Amniotic stem cell (primary cell): ENCODE results near the gene GAPVD1.
"Not testable (repeated sequence)": the region's sequence is repeated elsewhere in the genome, so short reads cannot be mapped to it uniquely, and the experiment has no call there.

Experiments
- DNase-seq: peaks from one replicate; lab custom pipeline; 2025; lab: John Stamatoyannopoulos, UW

The GAPVD1 gene

DNA sequence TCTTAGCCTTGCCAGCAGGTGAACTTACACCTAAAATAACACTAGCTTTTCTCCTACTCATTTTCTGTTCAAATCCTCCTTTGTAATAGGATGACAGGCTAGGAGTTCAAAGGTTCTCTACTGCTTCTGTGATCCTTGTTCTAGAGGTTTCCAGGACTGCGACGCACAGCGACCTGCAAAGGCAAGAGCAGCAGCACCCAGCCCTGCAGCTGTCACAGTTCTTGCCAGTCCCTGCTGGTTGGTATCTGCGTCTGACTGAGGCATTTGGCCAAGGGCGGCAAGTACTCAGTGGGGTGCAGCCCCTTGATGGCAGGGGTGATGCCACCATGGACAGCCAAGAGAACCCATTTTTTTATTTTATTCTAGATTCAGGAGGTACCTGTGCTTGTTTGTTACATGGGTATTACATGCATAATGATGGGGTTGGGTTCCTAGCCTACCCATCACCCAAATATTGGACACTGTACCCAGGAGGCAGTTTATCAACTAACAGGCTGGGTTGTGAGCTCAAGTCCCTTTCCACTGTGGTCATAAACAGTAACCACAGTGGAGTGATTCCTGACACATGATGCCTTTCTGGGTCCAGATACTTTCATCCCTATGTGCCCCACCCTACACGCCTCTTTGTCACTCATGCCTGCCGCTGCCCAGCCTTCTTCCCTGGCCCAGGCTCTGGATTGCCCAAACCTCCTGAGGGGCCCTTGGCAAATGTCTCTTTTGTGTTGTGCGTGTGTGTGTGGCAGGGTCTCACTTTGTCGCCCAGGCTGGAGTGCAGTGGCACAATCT lies 111.0 kb downstream of the GAPVD1 start:
- DNase-seq, result no peak

DNA sequence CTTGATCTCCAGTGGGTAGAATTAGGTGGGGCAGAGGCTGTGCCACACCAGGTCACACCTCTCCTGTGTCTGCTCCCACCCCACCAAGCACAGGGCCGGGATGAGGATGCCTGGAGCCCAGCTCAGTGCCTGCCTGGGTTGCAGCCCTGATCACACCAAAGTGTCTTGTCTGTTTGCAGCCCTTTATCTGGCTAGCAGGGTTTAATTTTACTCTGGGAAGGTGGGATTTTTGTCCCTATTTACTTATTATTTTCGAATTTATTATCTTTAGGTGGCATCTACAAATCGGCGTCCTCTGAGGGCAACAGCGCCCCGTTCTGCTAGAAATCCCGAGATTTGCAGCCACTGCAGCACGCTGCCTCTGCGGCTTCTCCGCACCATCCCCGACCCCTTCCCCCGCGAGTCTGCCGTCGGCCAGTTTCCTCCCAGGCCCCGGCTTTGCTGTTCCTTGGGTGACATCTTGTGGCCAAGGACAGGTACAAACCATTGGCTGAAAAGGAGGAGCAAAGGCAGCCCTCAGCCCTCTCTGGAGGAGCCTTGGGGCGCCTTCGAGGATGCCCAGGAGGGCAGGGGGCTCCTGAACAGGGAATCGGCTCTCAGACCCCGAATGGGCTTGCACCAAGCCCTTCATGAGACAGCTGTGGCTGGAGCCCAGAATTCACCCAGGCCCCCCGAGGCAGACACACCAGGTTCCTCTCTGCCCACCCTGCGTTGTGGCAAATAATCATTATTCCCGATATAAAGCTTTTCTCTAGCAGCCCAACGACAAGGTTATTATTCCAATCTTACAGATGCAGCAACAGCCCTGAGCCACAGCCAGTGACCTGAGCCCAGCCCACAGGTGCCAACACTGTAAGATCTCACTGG lies 113.0 kb downstream of the GAPVD1 start:
- DNase-seq, result peak; percentile 52

DNA sequence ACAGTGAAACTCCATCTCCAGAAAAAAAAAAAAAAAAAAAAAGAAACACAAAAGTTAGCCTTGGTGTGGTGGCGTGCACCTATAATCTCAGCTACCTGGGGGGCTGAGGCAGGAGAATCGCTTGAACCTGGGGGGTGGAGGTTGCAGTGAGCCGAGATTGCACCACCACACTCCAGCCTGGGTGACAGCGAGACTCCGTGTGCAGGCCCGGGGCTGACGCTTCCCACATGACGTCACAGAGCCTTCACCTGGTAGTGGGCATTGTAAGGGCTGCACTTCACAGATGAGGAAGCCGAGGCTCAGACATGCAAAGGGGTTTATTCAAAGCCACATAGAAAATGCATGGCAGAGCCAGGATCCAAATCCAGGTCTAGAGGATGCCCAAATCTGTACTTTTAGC lies 114.2 kb downstream of the GAPVD1 start:
- DNase-seq, result no peak

DNA sequence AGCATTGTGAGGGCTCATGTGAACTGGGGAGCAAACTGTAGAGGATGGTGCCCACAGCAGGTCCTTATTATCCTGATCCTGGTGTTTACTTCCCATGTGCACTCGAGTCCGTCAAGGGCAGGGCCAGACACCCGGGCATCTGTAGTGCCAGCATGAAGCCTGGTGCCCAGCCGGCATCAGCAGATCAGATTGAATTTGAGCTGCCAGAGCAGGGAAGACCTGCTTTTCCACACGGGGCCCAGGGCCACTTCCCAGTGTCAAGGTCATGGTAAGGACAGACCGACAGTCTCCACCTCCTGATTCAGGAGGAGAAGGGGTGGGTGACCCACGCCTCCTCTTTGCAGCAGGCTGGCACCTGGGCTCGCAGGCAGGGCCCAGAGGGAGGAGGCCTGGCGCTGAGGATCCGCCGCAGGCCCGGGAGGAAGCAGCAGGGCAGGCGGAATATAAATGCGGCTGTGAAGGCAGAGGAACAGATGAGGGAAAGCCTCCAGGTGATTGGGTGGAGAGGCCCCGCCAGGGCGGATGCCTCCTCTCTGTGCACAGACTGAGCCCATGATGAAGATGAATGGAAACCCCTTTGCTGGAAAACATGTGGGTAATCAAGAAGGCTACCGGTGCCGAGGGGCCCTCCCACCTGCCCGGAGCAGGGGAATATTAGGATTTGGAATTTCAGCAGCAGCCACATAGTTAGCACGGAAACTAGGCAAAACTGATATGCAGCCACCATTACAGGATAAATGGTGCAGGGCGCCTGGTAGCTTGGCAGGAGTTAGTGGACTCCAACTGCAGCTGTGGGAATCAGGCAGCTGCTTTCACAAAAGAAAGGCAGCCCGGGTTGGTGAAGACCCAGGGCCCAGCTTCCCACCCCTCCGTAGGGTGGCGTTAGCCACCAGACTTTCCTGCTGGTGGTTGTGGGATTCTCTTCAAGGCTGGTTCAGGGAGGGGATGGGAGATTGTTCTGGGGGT lies 114.9 kb downstream of the GAPVD1 start:
- DNase-seq, result no peak

DNA sequence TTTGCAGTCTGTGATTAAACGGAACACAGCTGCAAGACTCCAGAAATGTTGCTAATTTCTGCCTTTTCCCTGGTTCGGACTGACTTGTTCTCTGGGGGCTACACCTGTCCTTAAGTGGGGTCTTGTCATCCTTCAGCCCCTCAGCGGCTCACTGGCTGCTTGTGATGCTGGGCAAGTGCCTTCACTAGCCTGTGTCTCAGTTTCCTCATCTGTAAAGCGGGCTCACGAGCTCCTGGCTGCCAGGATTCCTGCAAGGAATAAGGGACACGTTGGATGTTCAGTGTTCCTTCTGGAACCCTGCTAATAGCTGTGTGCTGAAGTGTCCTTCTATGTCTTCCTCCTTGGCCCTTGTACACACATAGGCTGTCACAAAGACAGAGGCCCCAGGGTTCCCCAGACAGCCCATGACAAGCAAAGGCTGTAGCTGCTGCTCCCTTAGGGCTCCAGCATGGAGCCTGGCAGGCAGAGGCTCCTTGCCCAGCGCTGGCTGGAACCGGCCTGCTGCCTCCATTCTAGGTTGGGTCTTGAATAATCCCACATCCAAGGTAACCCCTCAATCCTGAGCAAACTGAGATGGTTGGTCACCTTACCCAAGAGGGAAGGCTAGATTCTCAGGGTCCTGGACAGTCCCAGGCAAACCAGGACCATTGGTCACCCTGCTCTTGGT lies 116.1 kb downstream of the GAPVD1 start:
- no peak for DNase-seq

DNA sequence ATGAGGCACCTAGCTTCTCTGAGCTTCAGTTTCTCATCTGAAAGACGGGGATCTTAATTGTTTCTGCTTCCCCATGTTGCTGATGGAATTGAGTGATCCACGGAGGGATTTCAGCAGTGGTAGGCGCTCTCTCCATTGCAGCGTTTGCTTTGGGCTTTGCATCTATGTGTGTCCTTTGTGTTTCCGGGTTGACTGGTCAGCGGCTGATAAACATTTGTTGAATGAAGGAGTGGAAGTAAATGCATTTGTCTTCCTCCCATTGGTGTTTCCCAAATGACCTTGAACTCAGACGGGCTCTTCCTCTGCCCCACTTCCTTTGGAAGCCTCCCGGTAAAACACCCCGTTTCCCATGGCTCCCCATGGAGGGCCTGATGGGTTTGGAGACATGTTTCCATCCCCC lies 117.2 kb downstream of the GAPVD1 start:
- DNase-seq, result no peak

DNA sequence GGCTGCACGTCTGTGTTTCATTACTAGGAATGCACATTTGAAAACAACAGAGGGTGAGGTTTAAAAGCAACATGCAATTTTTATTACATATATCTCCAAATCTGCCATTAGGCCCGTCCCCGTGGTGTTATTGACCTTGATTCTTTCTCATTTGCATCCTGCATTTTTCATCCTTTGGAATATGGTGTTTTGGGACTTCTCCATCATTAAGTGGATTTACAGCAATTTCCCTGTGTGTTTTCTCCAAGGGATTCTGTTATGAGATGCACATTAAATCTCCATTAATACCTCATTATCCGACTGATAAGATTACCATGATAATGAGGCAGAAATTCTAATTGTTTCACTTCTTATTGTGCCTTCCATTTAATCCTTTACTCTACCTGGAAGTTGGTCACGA lies 117.6 kb downstream of the GAPVD1 start:
- no peak for DNase-seq

DNA sequence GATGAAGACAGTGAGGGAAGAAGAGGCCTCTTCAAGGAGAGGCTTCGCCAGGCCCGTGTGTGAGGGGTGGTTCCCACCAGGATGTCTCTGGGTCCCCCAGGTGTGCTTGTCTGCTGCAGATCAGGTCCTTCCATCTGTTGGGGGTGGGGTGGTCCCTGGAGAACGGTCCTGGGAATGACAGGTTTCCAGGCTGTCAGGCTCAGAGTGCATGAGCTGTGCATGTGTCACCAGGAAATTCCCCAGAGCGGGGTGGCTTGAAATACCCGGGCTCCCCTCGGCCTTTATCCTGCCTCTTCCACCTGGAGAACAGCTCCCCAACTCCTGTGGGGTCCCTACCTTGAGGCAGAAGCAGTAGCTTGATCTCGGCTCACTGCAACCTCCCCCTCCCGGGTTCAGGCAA lies 118.8 kb downstream of the GAPVD1 start:
- no peak for DNase-seq

DNA sequence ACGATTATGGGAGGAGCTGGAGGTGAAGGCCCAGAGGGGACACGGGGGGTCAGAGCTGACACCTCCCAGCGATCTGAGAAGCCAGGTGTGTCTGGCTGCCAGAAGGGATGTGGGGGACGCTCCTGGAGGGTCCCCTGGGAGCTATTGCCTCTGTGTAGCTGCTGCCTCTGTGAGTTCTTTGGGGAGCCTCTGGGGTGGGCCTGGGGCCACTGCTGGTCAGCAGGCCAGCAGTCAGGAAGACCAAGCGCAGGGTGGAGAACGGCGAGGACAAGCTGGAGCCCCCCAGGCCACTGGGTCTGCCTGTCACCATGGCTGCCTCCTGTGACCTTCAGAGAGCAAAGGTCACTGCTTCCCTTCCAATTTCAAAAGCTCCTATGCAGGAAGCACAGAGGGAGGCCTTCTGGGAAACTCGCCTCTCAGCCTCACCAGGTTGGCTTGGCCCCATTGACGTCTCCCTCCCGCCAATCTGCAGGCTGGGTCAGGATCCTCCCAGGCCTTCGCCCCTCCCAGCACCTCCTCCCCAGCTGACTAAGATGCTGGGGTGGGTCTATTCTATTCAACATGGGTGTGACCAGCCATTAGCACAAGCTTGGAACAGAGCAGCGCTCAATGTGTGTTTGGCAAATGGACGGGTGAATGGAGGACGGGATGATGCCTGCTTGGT lies 126.4 kb downstream of the GAPVD1 start:
- DNase-seq, result no peak

DNA sequence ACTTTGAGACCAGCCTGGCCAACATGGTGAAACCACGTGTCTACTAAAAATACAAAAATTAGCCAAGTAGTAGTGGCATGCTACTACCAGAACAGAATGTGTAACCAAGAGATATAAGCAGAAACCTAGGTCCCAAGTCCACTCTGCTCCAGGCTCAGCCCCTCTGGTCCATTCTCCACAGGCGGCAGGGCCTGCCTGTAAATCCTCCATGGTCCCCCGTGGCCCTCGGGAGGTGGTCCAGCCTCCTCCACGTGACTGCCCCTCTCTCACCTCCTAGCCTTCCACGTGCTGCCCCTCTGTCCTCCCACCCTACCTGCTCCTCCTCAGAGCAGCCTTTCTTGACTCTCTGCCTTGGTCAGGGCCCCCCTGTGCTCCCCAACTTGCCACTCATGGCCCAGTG lies 127.4 kb downstream of the GAPVD1 start:
- no peak for DNase-seq

DNA sequence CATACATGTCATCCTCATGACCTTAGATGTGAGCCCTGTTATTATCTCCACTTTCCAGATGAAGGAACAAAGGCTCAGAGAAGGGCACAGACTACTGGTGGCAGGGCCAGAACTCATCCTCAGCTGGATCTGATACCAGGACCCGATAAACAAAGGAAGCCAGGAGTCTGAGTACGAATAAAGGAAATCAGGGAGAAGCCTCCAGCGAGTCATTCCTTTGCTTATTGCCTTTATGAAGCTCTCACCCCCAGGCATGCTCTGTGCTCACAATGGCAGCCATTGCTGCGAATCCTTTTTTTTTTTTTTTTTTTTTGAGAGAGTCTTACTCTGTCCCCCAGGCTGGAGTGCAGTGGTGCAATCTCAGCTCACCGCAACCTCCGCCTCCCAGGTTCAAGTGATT lies 130.1 kb downstream of the GAPVD1 start:
- no peak for DNase-seq

DNA sequence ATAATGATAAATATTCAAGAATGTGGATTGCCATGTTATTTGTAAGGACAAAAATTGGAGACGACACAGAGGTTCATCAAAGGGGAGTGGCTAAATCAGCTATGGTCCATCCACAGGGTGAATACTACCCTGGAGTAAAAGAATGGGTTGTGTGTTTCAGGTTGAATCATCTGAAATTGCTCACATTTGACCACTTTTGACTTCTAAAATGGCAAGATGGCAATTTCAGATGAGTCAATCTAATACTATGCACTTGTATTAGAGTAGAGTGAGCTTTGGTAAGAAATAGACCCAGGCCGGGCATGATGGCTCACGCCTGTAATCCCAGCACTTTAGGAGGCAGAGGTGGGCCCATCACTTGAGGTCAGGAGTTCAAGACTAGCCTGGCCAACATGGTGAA lies 131.8 kb downstream of the GAPVD1 start:
- DNase-seq, result no peak

DNA sequence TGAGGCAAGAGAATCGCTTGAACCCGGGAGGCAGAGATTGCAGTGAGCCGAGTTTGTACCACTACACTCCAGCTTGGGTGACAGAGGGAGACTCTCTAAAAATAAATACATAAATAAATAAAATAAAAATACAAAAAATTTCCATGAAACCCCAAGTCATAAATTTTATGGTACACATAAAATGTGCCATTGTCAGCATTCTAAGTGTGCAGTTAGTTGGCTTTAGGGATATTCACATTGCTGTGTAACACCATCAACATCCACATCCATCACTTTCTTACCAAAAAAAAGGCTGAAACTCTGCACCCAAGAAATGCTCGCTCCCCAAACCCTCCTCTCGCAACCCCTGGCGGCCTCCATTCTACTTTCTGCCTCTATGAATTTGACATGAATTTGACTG lies 135.2 kb downstream of the GAPVD1 start:
- no peak for DNase-seq

DNA sequence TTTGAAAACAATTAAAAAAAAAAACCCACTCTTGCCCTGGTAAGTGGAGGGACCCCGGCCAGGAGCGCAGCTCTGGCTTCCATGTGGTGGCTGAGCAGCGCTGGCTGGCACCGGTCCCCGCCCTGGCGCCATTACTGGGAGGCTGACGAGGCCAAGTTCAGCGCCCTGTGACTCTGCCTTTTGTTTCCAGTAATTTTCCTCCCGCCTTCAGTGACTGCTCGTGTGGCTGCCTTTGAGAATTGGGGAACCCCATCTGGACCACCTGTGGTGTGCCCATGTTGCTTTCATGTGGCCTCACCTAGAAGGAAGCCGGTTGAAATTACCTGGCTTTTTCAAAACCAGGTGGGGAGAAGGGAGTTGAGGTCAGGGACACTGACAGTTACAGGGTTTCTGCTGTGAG lies 136.1 kb downstream of the GAPVD1 start:
- no peak for DNase-seq

DNA sequence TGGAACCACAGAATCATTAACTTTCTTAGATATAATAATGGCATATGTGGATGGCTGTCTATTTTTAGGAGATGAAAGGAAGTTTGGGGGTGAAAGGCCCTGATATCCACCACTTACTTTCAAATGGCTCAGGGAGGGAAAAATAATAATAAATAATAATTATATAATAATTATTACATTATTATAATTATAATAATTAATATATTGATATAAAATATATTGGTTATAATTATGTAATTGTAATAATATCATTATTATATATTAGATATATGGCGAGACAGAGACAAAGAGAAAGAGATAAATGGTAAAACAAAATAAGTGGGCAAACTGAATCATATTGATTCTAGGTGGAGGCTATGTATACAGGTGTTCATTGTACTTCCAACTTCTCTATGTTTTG lies 136.6 kb downstream of the GAPVD1 start:
- DNase-seq, result no peak

DNA sequence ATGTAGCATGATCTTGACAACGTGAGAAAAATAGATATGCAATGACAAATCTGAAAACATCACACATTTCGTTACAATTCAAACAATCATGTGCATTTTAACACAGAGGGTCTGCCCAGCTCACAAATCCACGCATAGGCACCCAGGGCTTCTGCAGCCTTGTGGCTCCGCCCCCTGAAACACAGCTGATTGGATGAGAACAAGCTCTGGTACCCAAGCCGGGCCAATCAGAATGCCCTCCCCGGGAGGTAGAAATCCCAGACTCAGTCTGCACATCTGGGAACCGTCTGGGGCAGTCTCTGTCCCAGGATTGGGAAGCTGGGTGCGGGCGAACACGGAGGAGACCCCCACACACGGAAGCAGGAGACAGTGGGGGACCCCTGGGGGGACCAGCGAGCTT lies 137.5 kb downstream of the GAPVD1 start:
- DNase-seq, result no peak

DNA sequence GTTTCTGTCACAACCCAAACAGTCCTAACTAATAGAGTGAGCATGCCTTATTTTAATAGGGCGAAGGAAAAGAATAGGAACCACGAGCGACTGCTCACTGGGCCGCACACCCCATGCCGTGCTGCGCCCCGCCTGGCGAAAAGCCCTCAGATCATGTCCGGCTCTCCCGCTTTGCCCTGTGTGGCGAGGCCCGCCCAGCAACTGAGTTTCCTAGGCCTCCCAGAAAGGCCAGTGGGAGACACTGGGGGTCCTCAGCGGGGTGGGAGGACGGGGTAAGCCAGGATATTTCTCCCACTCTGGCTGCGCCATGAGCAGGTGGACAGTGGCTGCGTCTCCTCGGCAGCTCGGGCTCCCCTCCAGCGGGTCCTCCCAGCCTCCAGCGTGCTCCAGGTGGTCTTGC lies 138.0 kb downstream of the GAPVD1 start:
- no peak for DNase-seq

DNA sequence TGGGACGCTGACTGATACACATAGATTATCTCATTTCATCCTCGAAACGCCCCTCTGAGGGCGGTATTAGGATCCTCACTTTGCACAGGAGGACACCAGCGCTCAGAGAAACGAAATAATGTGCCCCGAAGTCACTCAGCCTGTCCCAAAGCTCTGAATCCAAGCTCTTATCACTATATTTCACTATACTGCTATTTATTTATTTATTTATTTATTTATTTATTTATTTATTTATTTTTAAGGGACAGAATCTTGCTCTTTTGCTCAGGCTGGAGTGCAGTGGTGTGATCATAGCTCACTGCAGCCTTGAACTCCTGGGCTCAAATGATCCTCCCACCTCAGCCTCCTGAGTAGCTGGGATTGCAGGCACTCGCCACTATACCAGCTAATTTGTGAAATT lies 138.6 kb downstream of the GAPVD1 start:
- not testable (repeated sequence) for DNase-seq

DNA sequence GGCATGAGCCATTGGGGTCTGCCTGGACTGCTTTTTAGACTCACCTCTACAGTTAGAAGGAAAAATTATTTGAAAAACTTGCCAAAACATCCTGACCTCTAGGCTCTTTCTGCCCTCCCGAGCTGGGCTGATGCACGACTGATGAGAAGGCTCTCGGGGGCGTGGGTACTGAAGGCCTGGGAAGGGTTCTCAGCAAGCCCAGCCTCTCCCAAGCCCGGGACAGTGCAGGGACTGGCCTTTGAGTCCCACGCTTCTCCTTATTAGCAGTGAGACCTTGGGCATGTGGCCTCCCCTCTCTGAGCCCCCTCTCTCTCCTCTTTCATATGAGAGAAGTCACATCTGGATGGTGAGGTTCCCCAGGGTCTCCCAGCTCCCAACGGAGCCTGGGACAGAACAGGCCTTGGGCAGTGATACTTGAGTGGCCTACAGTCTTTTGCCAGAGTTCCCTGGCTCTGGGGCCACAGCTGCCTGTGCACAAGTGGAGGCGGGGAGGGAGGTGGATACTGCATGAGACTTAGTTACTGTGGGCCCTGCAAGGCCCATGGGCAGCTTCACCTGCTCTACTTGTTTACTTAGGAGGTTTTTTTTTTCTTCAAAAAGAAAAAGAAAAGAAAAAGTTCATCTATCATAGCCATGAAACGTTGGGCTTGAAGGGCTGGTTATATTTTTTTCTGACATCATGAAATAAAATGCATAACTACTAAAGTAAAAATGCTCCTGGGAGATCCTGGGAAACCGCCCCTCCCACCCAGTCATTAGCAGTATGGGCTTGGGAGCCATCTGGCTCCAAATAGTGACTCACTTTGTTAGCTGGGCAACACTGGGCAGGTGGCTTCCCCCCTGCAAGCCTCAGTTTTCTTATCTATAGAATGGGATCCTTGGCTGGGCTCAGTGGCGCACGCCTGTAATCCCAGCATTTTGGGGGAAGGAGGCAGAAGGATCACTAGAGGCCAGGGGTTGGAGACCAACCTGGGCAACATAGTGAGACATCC lies 139.4 kb downstream of the GAPVD1 start:
- no peak for DNase-seq

DNA sequence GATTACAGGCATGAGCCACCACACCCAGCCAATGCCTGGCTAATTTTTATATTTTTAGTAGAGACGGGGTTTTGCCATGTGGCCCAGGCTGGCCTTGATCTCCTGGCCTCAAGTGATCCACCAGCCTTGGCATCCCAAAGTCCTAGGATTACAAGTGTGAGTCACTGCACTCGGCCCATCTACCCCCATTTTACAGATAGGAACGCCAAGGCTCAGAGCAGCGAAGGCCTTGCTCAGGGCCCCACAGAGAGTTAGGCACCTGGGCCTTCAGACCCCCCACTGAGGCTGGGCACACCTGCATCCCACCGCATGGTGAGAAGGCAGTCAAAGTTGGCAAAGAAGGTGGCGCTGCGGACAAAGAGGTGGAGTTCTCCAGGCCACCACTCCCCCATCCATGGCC lies 143.1 kb downstream of the GAPVD1 start:
- no peak for DNase-seq
